GM12878 (cell line): ENCODE measurements around the gene PGAP3. TPM values are rescaled to one million over a fixed set of nuclear protein-coding genes. Genes with fewer than 3 reads are reported as not detected.
A peak's percentile ranks its signal among the peaks of the same experiment; 100 is the strongest.

ENCODE experiments used
- ATAC-seq: fragments of 200-7000 bp; cut with Tn5 transposase; 3 replicates; pipeline ENCODE4 v1.9.1; 2020; ENCODE audit warnings: mild to moderate bottlenecking, moderate library complexity
- BruUV-seq: library from RNA; stranded (reverse); fragments of 400-500 nt; replicated peaks from 2 replicates; lab custom pipeline; 2021; lab: Mats Ljungman, UMichigan
- CTCF ChIA-PET: fragments of 300-600 bp; sonication (Branson Sonifier 250); formaldehyde crosslinking; extraction: SDS; loops from one replicate; lab custom pipeline; 2021; ENCODE audit warnings: inconsistent platforms; lab: Yijun Ruan, JAX
- POLR2A ChIA-PET: fragments of 350-600 bp; formaldehyde crosslinking; extraction: SDS; loops from one replicate; lab custom pipeline; 2021; ENCODE audit warnings: inconsistent platforms; lab: Charles Lee
- RAD21 ChIA-PET: fragments of 300-600 bp; sonication (Branson Sonifier 250); formaldehyde crosslinking; loops from one replicate; lab custom pipeline; 2023; ENCODE audit warnings: antibody characterized with exemption; ENCODE audit not compliant: unreplicated experiment; lab: Charles Lee
- SMC1A ChIA-PET: fragments of 300-600 bp; sonication (Branson Sonifier 250); formaldehyde crosslinking; loops from one replicate; lab custom pipeline; 2023; ENCODE audit not compliant: unreplicated experiment, uncharacterized antibody; lab: Charles Lee
- DNase-seq: peaks from one replicate; pipeline ENCODE4 v3.0.0-alpha.2; 2011; ENCODE audit warnings: low read depth, low spot score
- FAIRE-seq: peaks from 3 replicates; lab custom pipeline; 2011; peaks lifted over from hg19 to GRCh38; lab: Jason Lieb, UNC
- H2AFZ ChIP-seq: 2 replicates; pipeline ENCODE4 v1.6.0; 2011; ENCODE audit warnings: low read depth, low read length, control low read depth; ENCODE audit not compliant: control insufficient read depth
- H3K27ac ChIP-seq: 2 replicates; pipeline ENCODE4 v1.5.1; 2011; ENCODE audit warnings: control low read depth; ENCODE audit not compliant: control insufficient read depth, insufficient read depth
- H3K27me3 ChIP-seq, 2 experiments: replicated peaks in 1 of 2; 2 replicates each; pipeline versions ENCODE4 v1.6.0 to v1.6.1; 2011; ENCODE audit warnings: low read length in 1 of 2; ENCODE audit not compliant: control insufficient read depth in 2 of 2, insufficient read depth in 2 of 2
- H3K36me3 ChIP-seq, 2 experiments: 2 replicates each; pipeline ENCODE4 v1.5.1; 2011; ENCODE audit warnings: low read length in 1 of 2; ENCODE audit not compliant: control insufficient read depth in 2 of 2, insufficient read depth in 2 of 2
- H3K4me1 ChIP-seq: 2 replicates; pipeline ENCODE4 v1.6.1; 2011; ENCODE audit warnings: mild to moderate bottlenecking, low read length, moderate library complexity, mixed read lengths; ENCODE audit not compliant: control insufficient read depth, insufficient read depth
- H3K4me2 ChIP-seq: 2 replicates; pipeline ENCODE4 v1.6.0; 2011; ENCODE audit warnings: control low read depth; ENCODE audit not compliant: control insufficient read depth, insufficient read depth
- H3K4me3 ChIP-seq: fragments of 200-600 bp; sonication (generic); 2 replicates; pipeline ENCODE4 v1.5.1; 2016
- H3K79me2 ChIP-seq: 2 replicates; pipeline ENCODE4 v1.6.0; 2011; ENCODE audit warnings: low read length; ENCODE audit not compliant: control insufficient read depth, insufficient read depth
- H3K9ac ChIP-seq: 2 replicates; pipeline ENCODE4 v1.8.0; 2011; ENCODE audit warnings: low read length, control low read depth, mixed read lengths; ENCODE audit not compliant: control insufficient read depth, insufficient read depth
- H3K9me3 ChIP-seq: replicated peaks from 3 replicates; pipeline ENCODE4 v1.5.1; 2011; ENCODE audit warnings: mild to moderate bottlenecking, low read length; ENCODE audit not compliant: control insufficient read depth, insufficient read depth
- H4K20me1 ChIP-seq: 2 replicates; pipeline ENCODE4 v1.6.0; 2011; ENCODE audit not compliant: control insufficient read depth, insufficient read depth
- BHLHE40 ChIP-seq, 2 experiments: fragments of 450-650 bp in 1 of 2; IDR thresholded peaks; 2 replicates each; pipeline ENCODE4 v1.6.1; 2011 to 2017; ENCODE audit warnings: low read depth in 2 of 2, borderline replicate concordance in 1 of 2, improper control_type of control experiment in 1 of 2, low read length in 1 of 2, mild to moderate bottlenecking in 1 of 2
- DPF2 ChIP-seq: fragments of 450-650 bp; IDR thresholded peaks from 2 replicates; pipeline ENCODE4 v1.6.1; 2017; ENCODE audit warnings: mild to moderate bottlenecking
- JUND ChIP-seq: IDR thresholded peaks from 2 replicates; pipeline ENCODE4 v1.6.1; 2012; ENCODE audit warnings: low read depth, mild to moderate bottlenecking, low read length, improper control_type of control experiment, moderate library complexity
- SIN3A ChIP-seq: IDR thresholded peaks from 2 replicates; pipeline ENCODE4 v1.6.1; 2012; ENCODE audit warnings: low read depth, low read length, improper control_type of control experiment
- SUPT20H ChIP-seq: IDR thresholded peaks from 2 replicates; pipeline ENCODE4 v1.6.1; 2011; ENCODE audit warnings: low read depth, mild to moderate bottlenecking, low read length, moderate library complexity, borderline replicate concordance; ENCODE audit not compliant: control insufficient read depth
- WGBS: methylation state at CpG from one replicate; pipeline ENCODE4 v1.1.6; 2016; ENCODE audit warnings: low lambda C conversion rate; ENCODE audit not compliant: insufficient replicate concordance, insufficient coverage; ENCODE audit errors: missing lambda C conversion rate; 5-methylcytosine and 5-hydroxymethylcytosine counted together
- in situ Hi-C: fragments of 300-500 bp; cut with MboI; formaldehyde crosslinking; loops from 9 replicates; pipeline ENCODE4 v1.14.3; 2018; ENCODE audit warnings: mixed read lengths
- intact Hi-C: fragments of 100-400 bp; cut with micrococcal nuclease; formaldehyde crosslinking; loops from one replicate; pipeline ENCODE4 v1.14.2; 2022; ENCODE audit not compliant: unreplicated experiment
- polyA plus RNA-seq, 11 experiments: library from polyadenylated mRNA; depleted of rRNA in 4 of 11; unstranded in 6 of 11; stranded (reverse) in 5 of 11; fragments of >200 nt; fragmentation: Nextera tagmentation in 4 of 11; fragmentation: Illumina TruSeq in 1 of 11; extraction: Ambion mirVana in 4 of 11; extraction: Trizol in 1 of 11; gene quantifications; 1 replicate in 1 of 11; 2 replicates in 10 of 11; pipeline versions ENCODE4 v1.2.1 to v1.2.3, GENCODE V29; 2011 to 2016; ENCODE audit warnings: inconsistent platforms in 2 of 11, missing spikeins in 2 of 11, low read depth in 1 of 11
- total RNA-seq, 4 experiments: library from RNA; depleted of rRNA in 3 of 4; stranded (reverse); fragments of >200 nt in 3 of 4; fragmentation: Illumina TruSeq in 1 of 4; extraction: Trizol in 1 of 4; gene quantifications; 2 replicates each; pipeline versions ENCODE4 v1.2.1 to v1.2.3, GENCODE V29; 2013 to 2021
- TF ChIP-seq, protein P1 (sequence below): fragments of 450-650 bp; IDR thresholded peaks from 2 replicates; pipeline ENCODE4 v1.6.1; 2017; ENCODE audit warnings: mild to moderate bottlenecking, moderate library complexity

The PGAP3 gene
- total and polyA plus RNA-seq, 10 of the 15 experiments (the other 5 are each of a cell fraction or from before 2014, with no cell fraction given): 0.21 to 10.0 (median 5.3) TPM

DNA sequence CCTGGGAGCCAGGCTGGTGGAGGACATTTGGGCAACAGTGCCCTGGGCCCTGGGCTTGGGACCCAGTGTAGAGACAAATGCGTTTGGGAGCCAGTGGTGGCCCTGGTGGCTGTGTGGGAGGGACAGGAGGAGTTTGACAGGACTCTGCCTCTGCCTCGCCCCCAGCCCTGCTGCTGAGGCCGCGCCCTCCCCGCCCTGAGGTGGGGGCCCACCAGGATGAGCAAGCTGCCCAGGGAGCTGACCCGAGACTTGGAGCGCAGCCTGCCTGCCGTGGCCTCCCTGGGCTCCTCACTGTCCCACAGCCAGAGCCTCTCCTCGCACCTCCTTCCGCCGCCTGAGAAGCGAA lies 34.6 kb downstream of the PGAP3 start (continued):
- TF ChIP-seq, protein P1, sequence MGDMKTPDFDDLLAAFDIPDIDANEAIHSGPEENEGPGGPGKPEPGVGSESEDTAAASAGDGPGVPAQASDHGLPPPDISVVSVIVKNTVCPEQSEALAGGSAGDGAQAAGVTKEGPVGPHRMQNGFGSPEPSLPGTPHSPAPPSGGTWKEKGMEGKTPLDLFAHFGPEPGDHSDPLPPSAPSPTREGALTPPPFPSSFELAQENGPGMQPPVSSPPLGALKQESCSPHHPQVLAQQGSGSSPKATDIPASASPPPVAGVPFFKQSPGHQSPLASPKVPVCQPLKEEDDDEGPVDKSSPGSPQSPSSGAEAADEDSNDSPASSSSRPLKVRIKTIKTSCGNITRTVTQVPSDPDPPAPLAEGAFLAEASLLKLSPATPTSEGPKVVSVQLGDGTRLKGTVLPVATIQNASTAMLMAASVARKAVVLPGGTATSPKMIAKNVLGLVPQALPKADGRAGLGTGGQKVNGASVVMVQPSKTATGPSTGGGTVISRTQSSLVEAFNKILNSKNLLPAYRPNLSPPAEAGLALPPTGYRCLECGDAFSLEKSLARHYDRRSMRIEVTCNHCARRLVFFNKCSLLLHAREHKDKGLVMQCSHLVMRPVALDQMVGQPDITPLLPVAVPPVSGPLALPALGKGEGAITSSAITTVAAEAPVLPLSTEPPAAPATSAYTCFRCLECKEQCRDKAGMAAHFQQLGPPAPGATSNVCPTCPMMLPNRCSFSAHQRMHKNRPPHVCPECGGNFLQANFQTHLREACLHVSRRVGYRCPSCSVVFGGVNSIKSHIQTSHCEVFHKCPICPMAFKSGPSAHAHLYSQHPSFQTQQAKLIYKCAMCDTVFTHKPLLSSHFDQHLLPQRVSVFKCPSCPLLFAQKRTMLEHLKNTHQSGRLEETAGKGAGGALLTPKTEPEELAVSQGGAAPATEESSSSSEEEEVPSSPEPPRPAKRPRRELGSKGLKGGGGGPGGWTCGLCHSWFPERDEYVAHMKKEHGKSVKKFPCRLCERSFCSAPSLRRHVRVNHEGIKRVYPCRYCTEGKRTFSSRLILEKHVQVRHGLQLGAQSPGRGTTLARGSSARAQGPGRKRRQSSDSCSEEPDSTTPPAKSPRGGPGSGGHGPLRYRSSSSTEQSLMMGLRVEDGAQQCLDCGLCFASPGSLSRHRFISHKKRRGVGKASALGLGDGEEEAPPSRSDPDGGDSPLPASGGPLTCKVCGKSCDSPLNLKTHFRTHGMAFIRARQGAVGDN: no peak
- no peak for TF ChIP-seq SUPT20H

DNA sequence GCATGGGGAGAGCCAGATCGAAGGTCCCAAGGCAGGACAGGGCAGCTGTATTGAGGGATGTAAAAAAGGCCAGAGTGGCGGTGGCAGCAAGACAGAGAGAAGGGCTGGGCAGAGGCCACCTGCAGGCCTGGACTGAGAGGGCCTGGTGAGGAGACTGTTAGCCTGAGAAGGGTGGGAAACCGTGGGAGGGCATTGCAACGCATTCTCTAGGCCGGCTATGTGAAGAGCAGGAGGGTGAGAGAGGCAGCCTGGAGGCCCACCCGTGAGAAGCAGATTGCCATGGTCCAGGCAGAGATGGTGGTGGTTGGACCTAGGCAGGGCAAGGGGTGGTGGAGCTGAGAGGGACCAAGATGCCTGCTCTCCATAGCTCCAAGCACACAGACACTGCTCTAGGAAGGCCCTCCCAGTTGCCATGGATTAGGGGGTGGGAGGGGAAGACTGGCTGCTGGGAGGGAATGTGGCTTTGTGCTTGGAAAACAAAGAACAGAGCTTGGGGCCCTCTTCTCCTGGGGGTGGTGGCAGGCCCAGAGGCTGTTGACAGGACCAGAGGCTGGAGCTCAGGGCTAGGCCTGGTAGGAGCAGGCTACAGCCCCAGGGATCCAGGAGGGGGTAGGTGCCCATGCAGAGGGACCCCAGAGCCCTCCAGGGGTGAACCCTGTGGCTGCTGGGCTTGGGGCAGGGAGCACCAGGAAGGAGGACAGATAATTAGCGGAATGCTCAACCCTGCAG lies 35.1 kb downstream of the PGAP3 start:
- Histone ChIP-seq H3K9ac (no peak overlapping the region), H3K9me3 (no peaks in the 10 kb centered on the region), H3K79me2 (no peaks in the 10 kb centered on the region; the same call in 1 of the 2 replicates), H3K36me3 (peaks cover 4 to 7% of the 10 kb centered on the region in 2 experiments; a peak in 3 of 4 replicates), H3K27me3 (no peaks in the 10 kb centered on the region), H3K4me2 (no peak overlapping the region), H3K27ac (no peak overlapping the region), H3K4me1 (no peaks in the 10 kb centered on the region), H3K4me3 (no peak overlapping the region), H2AFZ (no peak overlapping the region), H4K20me1 (no peaks in the 10 kb centered on the region)
- no peak for TF ChIP-seq BHLHE40 (IDR thresholded peaks at IDR 0.05; ENCODE audit: borderline replicate concordance in 1 of 2, low read depth in 2 of 2, low read length in 1 of 2)
- no peak for TF ChIP-seq SIN3A
- TF ChIP-seq JUND: no peak
- TF ChIP-seq DPF2: no peak
- no TSS peak for BruUV-seq
- ChIA-PET RAD21 (interaction anchor here (1.5 kb wide), 1 partner anchor 212 kb away, joined by 3 read pairs; no protein-coding TSS in a partner anchor), POLR2A (no interaction called here), CTCF (interaction anchor here (0.7 to 8.8 kb wide), 17 partner anchors 9 to 250 kb away, joined by 3 to 100 read pairs (median 4); partner anchors contain the start of genes MIEN1, PGAP3, PNMT and STARD3), SMC1A (interaction anchor here (1.4 to 1.5 kb wide), 3 partner anchors 15 to 78 kb away, joined by 3 to 11 read pairs (median 3); partner anchors contain the start of gene MIEN1)
- WGBS: 68% methylated on average over 7 of the region's 7 CpGs
- in situ Hi-C loops: no loop called here
- no peak for FAIRE-seq
- no peak for DNase-seq
- peak; percentile 25; the same call in 2 of the 3 replicates for ATAC-seq
- intact Hi-C loops: no loop called here
